LNCaP clone FGC (cell line): ENCODE measurements around the gene NEDD4L.
A peak's percentile ranks its signal among the peaks of the same experiment; 100 is the strongest.

Experiments used
- DNase-seq: peaks from one replicate; pipeline ENCODE4 v3.0.0-alpha.2; 2011; ENCODE audit warnings: low read depth
- H3K4me3 ChIP-seq: 2 replicates; pipeline ENCODE4 v1.5.1; 2011; ENCODE audit warnings: mild to moderate bottlenecking, low read depth, low read length, control low read depth
- TF ChIP-seq, protein P1 (sequence below): IDR thresholded peaks from 2 replicates; pipeline ENCODE4 v1.5.1; 2012; ENCODE audit warnings: mild to moderate bottlenecking; ENCODE audit not compliant: control insufficient read depth, insufficient read depth; ENCODE audit errors: extremely low read depth

NEDD4L gene

GRCh38 chr18:58319719-58320118 is 275.7 kb downstream of the NEDD4L start:
- TF ChIP-seq, protein P1, sequence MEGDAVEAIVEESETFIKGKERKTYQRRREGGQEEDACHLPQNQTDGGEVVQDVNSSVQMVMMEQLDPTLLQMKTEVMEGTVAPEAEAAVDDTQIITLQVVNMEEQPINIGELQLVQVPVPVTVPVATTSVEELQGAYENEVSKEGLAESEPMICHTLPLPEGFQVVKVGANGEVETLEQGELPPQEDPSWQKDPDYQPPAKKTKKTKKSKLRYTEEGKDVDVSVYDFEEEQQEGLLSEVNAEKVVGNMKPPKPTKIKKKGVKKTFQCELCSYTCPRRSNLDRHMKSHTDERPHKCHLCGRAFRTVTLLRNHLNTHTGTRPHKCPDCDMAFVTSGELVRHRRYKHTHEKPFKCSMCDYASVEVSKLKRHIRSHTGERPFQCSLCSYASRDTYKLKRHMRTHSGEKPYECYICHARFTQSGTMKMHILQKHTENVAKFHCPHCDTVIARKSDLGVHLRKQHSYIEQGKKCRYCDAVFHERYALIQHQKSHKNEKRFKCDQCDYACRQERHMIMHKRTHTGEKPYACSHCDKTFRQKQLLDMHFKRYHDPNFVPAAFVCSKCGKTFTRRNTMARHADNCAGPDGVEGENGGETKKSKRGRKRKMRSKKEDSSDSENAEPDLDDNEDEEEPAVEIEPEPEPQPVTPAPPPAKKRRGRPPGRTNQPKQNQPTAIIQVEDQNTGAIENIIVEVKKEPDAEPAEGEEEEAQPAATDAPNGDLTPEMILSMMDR = no peak
- H3K4me3 ChIP-seq = no peak overlapping the region
- DNase-seq = no peak

DNA sequence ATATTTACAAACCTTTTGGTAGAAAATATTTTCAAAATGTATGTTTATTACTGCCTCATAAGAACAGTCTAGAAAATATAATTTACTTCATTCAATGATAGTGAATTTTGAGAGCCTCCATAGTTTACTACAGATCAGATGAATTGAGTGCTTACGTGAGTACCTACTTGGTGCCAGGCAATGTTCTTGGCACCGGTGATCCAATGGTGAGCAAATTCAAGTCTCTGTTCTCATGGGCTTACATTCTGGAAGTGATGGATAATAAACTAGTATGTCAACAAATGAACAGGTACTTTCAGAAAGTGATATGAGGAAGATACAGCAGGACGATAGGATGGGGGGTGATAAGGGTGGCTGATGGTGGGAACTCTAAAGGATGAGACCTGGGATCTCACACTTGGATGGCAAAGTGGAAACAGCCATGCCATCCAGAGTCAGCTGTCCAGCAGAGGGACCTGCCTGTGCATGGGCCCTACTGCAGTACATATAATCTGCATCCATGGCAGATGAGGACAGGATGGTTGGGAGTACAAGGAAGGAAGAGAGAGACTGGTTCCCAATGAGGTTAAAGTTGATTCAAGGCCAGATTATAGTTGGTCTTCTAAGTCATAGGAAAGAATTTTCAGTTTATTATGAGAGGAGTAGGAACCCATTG is 277.0 kb downstream of the NEDD4L start:
- no peak overlapping the region for H3K4me3 ChIP-seq
- TF ChIP-seq, protein P1 = peak; percentile 22; the same call in 1 of the 2 replicates
- no peak for DNase-seq

DNA sequence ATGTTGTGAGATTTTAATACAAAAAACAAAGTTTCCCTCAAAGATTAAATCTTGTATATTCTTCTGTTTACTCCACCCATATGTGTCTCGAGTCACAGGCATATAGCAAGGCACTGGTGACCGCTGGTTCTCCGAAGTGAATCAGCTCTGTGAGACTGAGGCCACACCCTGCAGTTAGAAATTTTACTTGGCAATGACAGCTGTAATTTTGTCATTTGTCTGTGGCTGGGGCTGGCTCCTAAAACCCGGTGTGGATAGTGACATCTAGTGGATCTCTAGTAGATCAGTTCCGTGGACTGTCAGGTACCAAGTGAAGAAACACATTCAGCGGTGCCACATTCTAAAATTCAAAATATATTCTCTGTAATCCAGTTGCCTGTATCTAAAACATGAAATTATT is 278.0 kb downstream of the NEDD4L start:
- TF ChIP-seq, protein P1 = peak; percentile 76
- peak; percentile 85 for DNase-seq

DNA sequence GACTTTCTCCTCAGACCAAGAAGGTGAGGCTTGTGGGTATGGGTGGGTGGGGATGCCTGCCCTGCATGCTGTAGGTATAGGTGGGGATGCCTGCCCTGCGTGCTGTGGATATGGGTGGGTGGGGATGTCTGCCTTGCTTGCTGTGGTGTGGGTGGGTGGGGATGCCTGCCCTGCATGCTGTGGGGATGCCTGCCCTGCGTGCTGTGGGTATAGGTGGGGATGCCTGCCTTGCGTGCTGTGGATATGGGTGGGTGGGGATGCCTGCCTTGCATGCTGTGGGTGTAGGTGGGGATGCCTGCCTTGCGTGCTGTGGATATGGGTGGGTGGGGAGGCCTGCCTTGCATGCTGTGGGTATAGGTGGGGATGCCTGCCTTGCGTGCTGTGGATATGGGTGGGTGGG is 278.4 kb downstream of the NEDD4L start:
- TF ChIP-seq, protein P1 = no peak
- DNase-seq = no peak
- H3K4me3 ChIP-seq = no peak overlapping the region

More for the DNA sequence above, 278.0 kb downstream of the NEDD4L start:
- H3K4me3 ChIP-seq = no peak overlapping the region

DNA sequence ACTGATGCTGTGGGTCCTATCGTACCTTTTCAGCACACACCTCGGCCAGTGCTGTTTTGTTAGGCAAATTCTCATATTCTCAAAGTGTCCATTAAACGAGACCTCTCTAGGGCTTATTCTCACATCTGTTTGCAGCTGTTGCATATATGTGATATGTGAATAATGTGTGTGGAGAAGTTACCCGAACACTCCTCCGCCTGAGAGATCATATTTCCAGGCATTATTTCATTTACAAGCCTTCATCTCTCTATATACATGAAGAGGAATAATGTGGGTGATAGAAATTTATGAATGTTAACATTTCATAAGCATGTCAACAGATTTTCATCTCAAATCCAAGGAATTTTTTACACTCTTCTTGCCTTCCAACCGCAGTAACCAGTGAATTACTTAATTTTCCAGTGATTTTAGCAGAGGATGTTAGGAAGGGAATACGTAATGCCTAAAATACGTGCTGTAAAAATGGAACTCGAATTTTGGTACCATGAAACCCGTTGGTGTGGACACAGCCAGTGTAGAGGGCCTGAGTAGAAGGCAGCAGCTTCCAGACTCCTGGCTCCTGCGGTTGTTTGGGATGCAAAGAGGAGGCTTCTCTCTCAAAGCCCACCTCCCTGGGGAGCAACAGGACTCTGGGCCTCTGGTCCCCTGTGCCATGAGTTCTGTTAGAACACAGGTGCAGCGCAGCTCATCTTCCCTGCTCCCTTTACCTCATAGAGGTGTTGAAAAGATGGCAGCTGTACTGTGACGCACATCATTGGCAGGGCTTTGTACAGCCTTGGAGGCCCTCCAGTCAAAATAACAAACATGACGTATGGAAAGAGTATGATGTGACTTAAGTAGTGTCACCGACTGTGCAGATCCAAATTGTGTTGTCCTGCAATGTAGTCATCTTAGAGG is 280.1 kb downstream of the NEDD4L start:
- no peak overlapping the region for H3K4me3 ChIP-seq
- DNase-seq = no peak
- TF ChIP-seq, protein P1 = no peak

- TF ChIP-seq, protein P1 = no peak
- no peak overlapping the region for H3K4me3 ChIP-seq
- DNase-seq = no peak
Measured at GRCh38 chr18:58324824-58325480, 280.9 kb downstream of the NEDD4L start.
